ENCODE results near the gene ENOPH1.
"Not testable (repeated sequence)": the region's sequence is repeated elsewhere in the genome, so short reads cannot be mapped to it uniquely, and the experiment has no call there.

ENOPH1 gene

GRCh38 chr4:82462415-82462831 is 32.0 kb downstream of the ENOPH1 start:
- peak; percentile 78 for DNase-seq (ENCODE audit: low spot score)
- in situ Hi-C loops (cut with MboI; ENCODE audit: low sequenced_read_pairs, unreplicated experiment): loop anchor here (10.0 to 25.0 kb wide), 2 partner anchors 272 to 550 kb away; partner anchors contain the start of gene LIN54
- TF ChIP-seq CTCF (IDR thresholded peaks at IDR 0.05; ENCODE audit: borderline replicate concordance, control extremely low read depth, extremely low read depth, insufficient read depth, missing control alignments): peak; percentile 84

- TF ChIP-seq CTCF (IDR thresholded peaks at IDR 0.05; ENCODE audit: borderline replicate concordance, control extremely low read depth, extremely low read depth, insufficient read depth, missing control alignments): no peak
- DNase-seq (ENCODE audit: low spot score): no peak
- in situ Hi-C loops (cut with MboI; ENCODE audit: low sequenced_read_pairs, unreplicated experiment): loop anchor here (10.0 to 25.0 kb wide), 2 partner anchors 272 to 549 kb away; partner anchors contain the start of gene LIN54
These were observed 32.8 kb downstream of the ENOPH1 start for GRCh38 chr4:82463221-82463620.

- in situ Hi-C loops (cut with MboI; ENCODE audit: low sequenced_read_pairs, unreplicated experiment): loop anchor here (10.0 to 25.0 kb wide), 2 partner anchors 267 to 545 kb away; partner anchors contain the start of gene LIN54
- no peak for TF ChIP-seq CTCF (IDR thresholded peaks at IDR 0.05; ENCODE audit: borderline replicate concordance, control extremely low read depth, extremely low read depth, insufficient read depth, missing control alignments)
- DNase-seq (ENCODE audit: low spot score): no peak
These were observed 37.1 kb downstream of the ENOPH1 start for GRCh38 chr4:82467471-82467870.

GRCh38 chr4:82469791-82470345 is 39.5 kb downstream of the ENOPH1 start:
- TF ChIP-seq CTCF (IDR thresholded peaks at IDR 0.05; ENCODE audit: borderline replicate concordance, control extremely low read depth, extremely low read depth, insufficient read depth, missing control alignments): no peak
- in situ Hi-C loops (cut with MboI; ENCODE audit: low sequenced_read_pairs, unreplicated experiment): loop anchor here (10.0 to 25.0 kb wide), 2 partner anchors 265 to 542 kb away; partner anchors contain the start of gene LIN54
- no peak for DNase-seq (ENCODE audit: low spot score)

- in situ Hi-C loops (cut with MboI; ENCODE audit: low sequenced_read_pairs, unreplicated experiment): loop anchor here (25.0 kb wide), 1 partner anchor 539 kb away; the partner anchor contains the start of gene LIN54
- DNase-seq (ENCODE audit: low spot score): not testable (repeated sequence)
These were observed 42.7 kb downstream of the ENOPH1 start for GRCh38 chr4:82473080-82473479.

- no peak for DNase-seq (ENCODE audit: low spot score)
- in situ Hi-C loops (cut with MboI; ENCODE audit: low sequenced_read_pairs, unreplicated experiment): loop anchor here (25.0 kb wide), 1 partner anchor 539 kb away; the partner anchor contains the start of gene LIN54
- TF ChIP-seq CTCF (IDR thresholded peaks at IDR 0.05; ENCODE audit: borderline replicate concordance, control extremely low read depth, extremely low read depth, insufficient read depth, missing control alignments): no peak
These were observed 43.3 kb downstream of the ENOPH1 start for GRCh38 chr4:82473621-82474164.

GRCh38 chr4:82475931-82476330 is 45.5 kb downstream of the ENOPH1 start:
- DNase-seq (ENCODE audit: low spot score); in situ Hi-C loops (cut with MboI; ENCODE audit: low sequenced_read_pairs, unreplicated experiment): not testable (repeated sequence)

GRCh38 chr4:82477469-82477868 is 47.1 kb downstream of the ENOPH1 start:
- DNase-seq (ENCODE audit: low spot score); in situ Hi-C loops (cut with MboI; ENCODE audit: low sequenced_read_pairs, unreplicated experiment): not testable (repeated sequence)
